Neural cell (in vitro differentiated cells): Measurements from ENCODE around the gene VPS37B. TPM values are rescaled to one million over a fixed set of nuclear protein-coding genes. Genes with fewer than 3 reads are reported as not detected.

Experiments
- H2AFZ ChIP-seq: fragments of 200-600, 300-800 bp; sonication (generic), shearing (Covaris generic); 2 replicates; pipeline ENCODE4 v1.6.0; 2014; ENCODE audit warnings: low read depth, mild to moderate bottlenecking, antibody characterized with exemption, low read length, moderate library complexity
- H3F3A ChIP-seq: fragments of 200-600 bp; shearing (Covaris generic); 2 replicates; pipeline ENCODE4 v1.6.1; 2016; ENCODE audit warnings: mild to moderate bottlenecking, moderate library complexity, mixed read lengths, antibody characterized with exemption, low read length; ENCODE audit not compliant: insufficient read depth, poor library complexity, severe bottlenecking
- H3K27ac ChIP-seq: fragments of 200-600, 300-800 bp; sonication (generic), shearing (Covaris generic); 2 replicates; pipeline ENCODE4 v1.5.1; 2014; ENCODE audit warnings: mild to moderate bottlenecking, low read length, moderate library complexity
- H3K27me3 ChIP-seq: fragments of 300-800, 200-600 bp; sonication (generic), shearing (Covaris generic); 2 replicates; pipeline ENCODE4 v1.6.0; 2014; ENCODE audit warnings: mild to moderate bottlenecking, low read depth, low read length, moderate library complexity; ENCODE audit not compliant: insufficient read depth
- H3K36me3 ChIP-seq: fragments of 300-800, 200-600 bp; sonication (generic), shearing (Covaris generic); 2 replicates; pipeline ENCODE4 v1.5.1; 2014; ENCODE audit warnings: mild to moderate bottlenecking, antibody characterized with exemption, low read length, moderate library complexity; ENCODE audit not compliant: insufficient read depth
- H3K4me2 ChIP-seq: fragments of 300-800, 200-600 bp; sonication (generic), shearing (Covaris generic); 2 replicates; pipeline ENCODE4 v1.6.0; 2014; ENCODE audit warnings: mild to moderate bottlenecking, low read length
- H3K4me3 ChIP-seq: fragments of 300-800, 200-600 bp; sonication (generic), shearing (Covaris generic); 2 replicates; pipeline ENCODE4 v1.5.1; 2014; ENCODE audit warnings: mild to moderate bottlenecking, low read length, moderate library complexity
- H3K79me2 ChIP-seq: fragments of 200-600 bp; shearing (Covaris generic); replicated peaks from 2 replicates; pipeline ENCODE4 v1.6.0; 2014; ENCODE audit warnings: mild to moderate bottlenecking, low read length, moderate library complexity; ENCODE audit not compliant: insufficient read depth
- H3K9ac ChIP-seq: fragments of 300-800, 200-600 bp; sonication (generic), shearing (Covaris generic); 2 replicates; pipeline ENCODE4 v1.6.1; 2016; ENCODE audit warnings: mild to moderate bottlenecking, low read length, mixed read lengths
- H3K9me2 ChIP-seq: fragments of 200-600 bp; shearing (Covaris generic); 2 replicates; pipeline ENCODE4 v1.6.1; 2016; ENCODE audit warnings: mild to moderate bottlenecking, low read length, mixed read lengths; ENCODE audit not compliant: insufficient read depth
- H3K9me3 ChIP-seq: fragments of 200-600, 300-800 bp; sonication (generic), shearing (Covaris generic); 2 replicates; pipeline ENCODE4 v1.6.1; 2016; ENCODE audit warnings: mild to moderate bottlenecking, mixed run types, low read length, moderate library complexity, mixed read lengths
- H4K20me1 ChIP-seq: fragments of 200-600 bp; shearing (Covaris generic); 2 replicates; pipeline ENCODE4 v1.6.1; 2016; ENCODE audit warnings: mild to moderate bottlenecking, mixed run types; ENCODE audit not compliant: insufficient read depth
- EP300 ChIP-seq: fragments of 450-650 bp; conservative IDR thresholded peaks from 2 replicates; pipeline ENCODE4 v1.6.1; 2014; ENCODE audit warnings: antibody characterized with exemption, mild to moderate bottlenecking, moderate library complexity; ENCODE audit not compliant: poor library complexity, severe bottlenecking
- EZH2 ChIP-seq: fragments of 200-600, 300-800 bp; shearing (Covaris generic), sonication (generic); IDR thresholded peaks from 2 replicates; pipeline ENCODE4 v1.6.1; 2014; ENCODE audit warnings: antibody characterized with exemption, low read length, borderline replicate concordance, mild to moderate bottlenecking; ENCODE audit not compliant: insufficient read depth, poor library complexity, severe bottlenecking
- MXI1 ChIP-seq: fragments of 450-650 bp; conservative IDR thresholded peaks from 2 replicates; pipeline ENCODE4 v1.6.1; 2014; ENCODE audit warnings: antibody characterized with exemption, mild to moderate bottlenecking; ENCODE audit not compliant: poor library complexity, severe bottlenecking
- POLR2AphosphoS5 ChIP-seq: IDR thresholded peaks from 2 replicates; pipeline ENCODE4 v1.6.1; 2012
- RAD21 ChIP-seq: fragments of 450-650 bp; conservative IDR thresholded peaks from 2 replicates; pipeline ENCODE4 v1.6.1; 2014; ENCODE audit warnings: antibody characterized with exemption, mild to moderate bottlenecking, moderate library complexity
- SMC3 ChIP-seq: fragments of 450-650 bp; conservative IDR thresholded peaks from 2 replicates; pipeline ENCODE4 v1.6.1; 2014; ENCODE audit warnings: antibody characterized with exemption, mild to moderate bottlenecking, moderate library complexity; ENCODE audit not compliant: poor library complexity
- TAF1 ChIP-seq: IDR thresholded peaks from 2 replicates; pipeline ENCODE4 v1.6.1; 2012; ENCODE audit warnings: low read depth
- polyA minus RNA-seq: library from RNA; depleted of rRNA, polyadenylated mRNA; stranded (reverse); fragments of >200 nt; gene quantifications from 2 replicates; pipeline ENCODE4 v1.2.3, GENCODE V29; 2014
- polyA plus RNA-seq: library from polyadenylated mRNA; depleted of rRNA; stranded (reverse); fragments of >200 nt; gene quantifications from 2 replicates; pipeline ENCODE4 v1.2.3, GENCODE V29; 2014
- TF ChIP-seq, protein P1 (sequence below): fragments of 450-650 bp; IDR thresholded peaks from 2 replicates; pipeline ENCODE4 v1.5.1; 2014; ENCODE audit warnings: antibody characterized with exemption, mild to moderate bottlenecking, moderate library complexity; ENCODE audit not compliant: poor library complexity, severe bottlenecking
- TF ChIP-seq, protein P2 (sequence below): IDR thresholded peaks from 2 replicates; pipeline ENCODE4 v1.6.1; 2012; ENCODE audit warnings: borderline replicate concordance

Gene VPS37B, protein sequence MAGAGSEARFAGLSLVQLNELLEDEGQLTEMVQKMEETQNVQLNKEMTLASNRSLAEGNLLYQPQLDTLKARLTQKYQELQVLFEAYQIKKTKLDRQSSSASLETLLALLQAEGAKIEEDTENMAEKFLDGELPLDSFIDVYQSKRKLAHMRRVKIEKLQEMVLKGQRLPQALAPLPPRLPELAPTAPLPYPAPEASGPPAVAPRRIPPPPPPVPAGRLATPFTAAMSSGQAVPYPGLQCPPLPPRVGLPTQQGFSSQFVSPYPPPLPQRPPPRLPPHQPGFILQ
- polyA plus RNA-seq (30.2 and 36.7 TPM in 2 replicates), polyA minus RNA-seq (44.3 and 46.3 TPM in 2 replicates)

DNA sequence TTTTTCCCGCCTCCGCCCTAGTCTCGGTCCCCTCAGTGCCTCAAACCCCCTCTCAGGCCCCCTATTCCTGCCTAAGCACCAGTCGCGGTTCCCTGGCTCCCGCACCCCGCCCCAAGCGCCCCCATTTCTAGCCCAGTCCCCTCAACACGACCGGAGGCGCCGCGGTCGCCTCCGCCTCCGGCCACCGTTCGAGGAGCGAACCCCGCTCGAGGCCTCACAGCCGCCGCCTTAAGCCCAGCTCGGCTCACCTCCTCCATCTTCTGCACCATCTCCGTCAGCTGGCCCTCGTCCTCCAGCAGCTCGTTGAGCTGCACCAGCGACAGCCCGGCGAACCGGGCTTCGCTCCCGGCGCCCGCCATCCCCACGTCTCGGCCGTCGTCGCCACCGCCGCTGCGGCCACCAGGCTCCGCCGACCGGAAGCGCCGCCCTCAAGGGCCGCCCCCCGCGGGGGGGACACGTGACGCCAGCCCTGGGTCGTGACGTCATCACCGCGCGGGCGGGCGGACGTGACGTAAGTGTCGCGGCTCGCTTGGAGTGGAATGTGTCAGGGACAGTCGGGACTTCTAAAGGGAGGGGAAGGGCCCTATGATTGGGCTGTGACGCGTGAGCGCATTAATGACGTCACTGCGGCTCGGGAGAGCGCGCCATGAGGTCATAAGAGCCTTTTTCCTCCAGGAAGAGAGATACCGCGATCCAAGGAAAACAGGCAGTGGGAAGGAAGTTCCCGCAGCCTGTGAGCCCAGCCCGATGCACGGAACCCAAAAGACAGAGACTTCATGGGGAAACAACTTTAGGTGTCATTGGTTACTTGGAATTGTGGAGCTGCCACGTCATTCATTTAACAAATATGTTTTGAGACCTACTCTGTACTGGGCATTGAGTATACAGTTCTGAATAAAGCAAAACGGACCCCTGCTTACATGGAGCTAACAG is at the start of gene VPS37B:
TSS of gene VPS37B (minus strand) at position 421 of the 933 bp plus-strand sequence. CDS start at position 359, 62 bp downstream.
- peak within 1 kb of the TSS; percentile 90 for H3K27ac ChIP-seq
- H2AFZ ChIP-seq: peak within 1 kb of the TSS; percentile 66
- no peaks in the 10 kb centered on the region for H3K27me3 ChIP-seq
- no peaks in the 10 kb centered on the region for H3K9me2 ChIP-seq
- H3K4me2 ChIP-seq: peak within 1 kb of the TSS; percentile 90
- H3K4me3 ChIP-seq: peak within 1 kb of the TSS; percentile 96
- H4K20me1 ChIP-seq: peaks cover 3% of the 10 kb centered on the region
- H3F3A ChIP-seq: peaks cover 7% of the 10 kb centered on the region
- no peaks in the 10 kb centered on the region for H3K36me3 ChIP-seq
- H3K9ac ChIP-seq: peak within 1 kb of the TSS; percentile 98
- TF ChIP-seq, protein P1, sequence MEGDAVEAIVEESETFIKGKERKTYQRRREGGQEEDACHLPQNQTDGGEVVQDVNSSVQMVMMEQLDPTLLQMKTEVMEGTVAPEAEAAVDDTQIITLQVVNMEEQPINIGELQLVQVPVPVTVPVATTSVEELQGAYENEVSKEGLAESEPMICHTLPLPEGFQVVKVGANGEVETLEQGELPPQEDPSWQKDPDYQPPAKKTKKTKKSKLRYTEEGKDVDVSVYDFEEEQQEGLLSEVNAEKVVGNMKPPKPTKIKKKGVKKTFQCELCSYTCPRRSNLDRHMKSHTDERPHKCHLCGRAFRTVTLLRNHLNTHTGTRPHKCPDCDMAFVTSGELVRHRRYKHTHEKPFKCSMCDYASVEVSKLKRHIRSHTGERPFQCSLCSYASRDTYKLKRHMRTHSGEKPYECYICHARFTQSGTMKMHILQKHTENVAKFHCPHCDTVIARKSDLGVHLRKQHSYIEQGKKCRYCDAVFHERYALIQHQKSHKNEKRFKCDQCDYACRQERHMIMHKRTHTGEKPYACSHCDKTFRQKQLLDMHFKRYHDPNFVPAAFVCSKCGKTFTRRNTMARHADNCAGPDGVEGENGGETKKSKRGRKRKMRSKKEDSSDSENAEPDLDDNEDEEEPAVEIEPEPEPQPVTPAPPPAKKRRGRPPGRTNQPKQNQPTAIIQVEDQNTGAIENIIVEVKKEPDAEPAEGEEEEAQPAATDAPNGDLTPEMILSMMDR: no peak
- TF ChIP-seq EP300: peak; percentile 70
- peak; percentile 65 for TF ChIP-seq MXI1
- TF ChIP-seq, protein P2, sequence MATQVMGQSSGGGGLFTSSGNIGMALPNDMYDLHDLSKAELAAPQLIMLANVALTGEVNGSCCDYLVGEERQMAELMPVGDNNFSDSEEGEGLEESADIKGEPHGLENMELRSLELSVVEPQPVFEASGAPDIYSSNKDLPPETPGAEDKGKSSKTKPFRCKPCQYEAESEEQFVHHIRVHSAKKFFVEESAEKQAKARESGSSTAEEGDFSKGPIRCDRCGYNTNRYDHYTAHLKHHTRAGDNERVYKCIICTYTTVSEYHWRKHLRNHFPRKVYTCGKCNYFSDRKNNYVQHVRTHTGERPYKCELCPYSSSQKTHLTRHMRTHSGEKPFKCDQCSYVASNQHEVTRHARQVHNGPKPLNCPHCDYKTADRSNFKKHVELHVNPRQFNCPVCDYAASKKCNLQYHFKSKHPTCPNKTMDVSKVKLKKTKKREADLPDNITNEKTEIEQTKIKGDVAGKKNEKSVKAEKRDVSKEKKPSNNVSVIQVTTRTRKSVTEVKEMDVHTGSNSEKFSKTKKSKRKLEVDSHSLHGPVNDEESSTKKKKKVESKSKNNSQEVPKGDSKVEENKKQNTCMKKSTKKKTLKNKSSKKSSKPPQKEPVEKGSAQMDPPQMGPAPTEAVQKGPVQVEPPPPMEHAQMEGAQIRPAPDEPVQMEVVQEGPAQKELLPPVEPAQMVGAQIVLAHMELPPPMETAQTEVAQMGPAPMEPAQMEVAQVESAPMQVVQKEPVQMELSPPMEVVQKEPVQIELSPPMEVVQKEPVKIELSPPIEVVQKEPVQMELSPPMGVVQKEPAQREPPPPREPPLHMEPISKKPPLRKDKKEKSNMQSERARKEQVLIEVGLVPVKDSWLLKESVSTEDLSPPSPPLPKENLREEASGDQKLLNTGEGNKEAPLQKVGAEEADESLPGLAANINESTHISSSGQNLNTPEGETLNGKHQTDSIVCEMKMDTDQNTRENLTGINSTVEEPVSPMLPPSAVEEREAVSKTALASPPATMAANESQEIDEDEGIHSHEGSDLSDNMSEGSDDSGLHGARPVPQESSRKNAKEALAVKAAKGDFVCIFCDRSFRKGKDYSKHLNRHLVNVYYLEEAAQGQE: peak; percentile 83
- peak; percentile 95 for TF ChIP-seq POLR2AphosphoS5
- peak; percentile 58 for TF ChIP-seq TAF1
- TF ChIP-seq RAD21: no peak
- TF ChIP-seq EZH2: no peak
- peak; percentile 26 for TF ChIP-seq SMC3
- H3K79me2 ChIP-seq: peaks cover 41% of the 10 kb centered on the region
- no peaks in the 10 kb centered on the region for H3K9me3 ChIP-seq
